Activated CD4-positive, alpha-beta T cell treated with anti-CD3 and anti-CD28 coated beads, Interleukin-2, amount 10 ng/mL, durations not matched to agents 24 days and 14 days (primary cell): ENCODE measurements around the gene SINHCAF. TPM values are rescaled to one million over a fixed set of nuclear protein-coding genes. Genes with fewer than 3 reads are reported as not detected.

Experiments
- DNase-seq: peaks from one replicate; pipeline ENCODE4 v3.0.0; 2022
- H3K27ac Mint-ChIP-seq: one replicate; pipeline ENCODE4 v1.8.0; 2022; ENCODE audit warnings: mild to moderate bottlenecking, mixed read lengths
- H3K27me3 Mint-ChIP-seq: one replicate; pipeline ENCODE4 v1.8.0; 2022; ENCODE audit warnings: mixed read lengths
- H3K36me3 Mint-ChIP-seq: one replicate; pipeline ENCODE4 v1.8.0; 2022; ENCODE audit warnings: low read depth, mild to moderate bottlenecking, mixed read lengths
- H3K4me1 Mint-ChIP-seq: one replicate; pipeline ENCODE4 v1.8.0; 2021; ENCODE audit warnings: mixed read lengths
- H3K4me3 Mint-ChIP-seq: one replicate; pipeline ENCODE4 v1.8.0; 2022; ENCODE audit warnings: mild to moderate bottlenecking, moderate library complexity, mixed read lengths
- H3K9me3 Mint-ChIP-seq: one replicate; pipeline ENCODE4 v1.8.0; 2021; ENCODE audit warnings: mixed read lengths
- intact Hi-C: fragments of 100-400 bp; cut with micrococcal nuclease; formaldehyde crosslinking; loops from one replicate; pipeline ENCODE4 v1.15.1; 2023
- total RNA-seq: library from RNA; stranded (reverse); gene quantifications from 2 replicates; pipeline ENCODE4 v1.2.3, GENCODE V29; 2022

Gene SINHCAF
- total RNA-seq, 1 donor from 2014 or later: 277 TPM

GRCh38 chr12:31323391-31324115 is 2.4 kb downstream of the SINHCAF start:
- Mint-ChIP-seq H3K36me3 (peaks cover 35% of the 10 kb centered on the region), H3K27ac (peak overlapping the region; percentile 100), H3K27me3 (peaks cover 4% of the 10 kb centered on the region), H3K4me3 (peak overlapping the region; percentile 99), H3K4me1 (peaks cover 54% of the 10 kb centered on the region), H3K9me3 (no peaks in the 10 kb centered on the region)
- intact Hi-C loops: loop anchor here (5.0 to 10.0 kb wide), 6 partner anchors 424 to 1939 kb away; partner anchors contain the start of genes BICD1 and ERGIC2
- peak; percentile 89 for DNase-seq

GRCh38 chr12:31322801-31323207 is 3.1 kb downstream of the SINHCAF start:
- intact Hi-C loops: loop anchor here (5.0 to 10.0 kb wide), 6 partner anchors 424 to 1938 kb away; partner anchors contain the start of genes BICD1 and ERGIC2
- peak; percentile 62 for DNase-seq
- H3K27ac Mint-ChIP-seq: peak overlapping the region; percentile 100
- peaks cover 38% of the 10 kb centered on the region for H3K36me3 Mint-ChIP-seq
- H3K9me3 Mint-ChIP-seq: no peaks in the 10 kb centered on the region
- H3K27me3 Mint-ChIP-seq: peaks cover 4% of the 10 kb centered on the region
- peak overlapping the region; percentile 99 for H3K4me3 Mint-ChIP-seq
- peaks cover 61% of the 10 kb centered on the region for H3K4me1 Mint-ChIP-seq

- H3K27me3 Mint-ChIP-seq: peaks cover 2% of the 10 kb centered on the region
- H3K36me3 Mint-ChIP-seq: peaks cover 38% of the 10 kb centered on the region
- peak overlapping the region; percentile 77 for H3K4me3 Mint-ChIP-seq
- intact Hi-C loops: loop anchor here (2.0 to 10.0 kb wide), 8 partner anchors 249 to 1937 kb away; partner anchors contain the start of genes BICD1, DDX11, ERGIC2 and YARS2
- H3K27ac Mint-ChIP-seq: peak overlapping the region; percentile 100
- H3K9me3 Mint-ChIP-seq: no peaks in the 10 kb centered on the region
- peaks cover 64% of the 10 kb centered on the region for H3K4me1 Mint-ChIP-seq
- peak; percentile 58 for DNase-seq
Observed at GRCh38 chr12:31321897-31322228, 4.1 kb downstream of the SINHCAF start.

GRCh38 chr12:31321186-31321896 is 4.6 kb downstream of the SINHCAF start:
- peaks cover 65% of the 10 kb centered on the region for H3K4me1 Mint-ChIP-seq
- H3K27ac Mint-ChIP-seq: peak overlapping the region; percentile 100
- peak; percentile 60 for DNase-seq
- H3K36me3 Mint-ChIP-seq: peaks cover 38% of the 10 kb centered on the region
- no peaks in the 10 kb centered on the region for H3K9me3 Mint-ChIP-seq
- H3K4me3 Mint-ChIP-seq: peak overlapping the region; percentile 77
- intact Hi-C loops: loop anchor here (2.0 to 10.0 kb wide), 8 partner anchors 249 to 1937 kb away; partner anchors contain the start of genes BICD1, DDX11, ERGIC2 and YARS2
- H3K27me3 Mint-ChIP-seq: peaks cover 2% of the 10 kb centered on the region

- Mint-ChIP-seq H3K9me3 (no peaks in the 10 kb centered on the region), H3K4me1 (peaks cover 76% of the 10 kb centered on the region), H3K4me3 (peak overlapping the region; percentile 97), H3K27ac (peak overlapping the region; percentile 100), H3K27me3 (no peaks in the 10 kb centered on the region), H3K36me3 (peaks cover 38% of the 10 kb centered on the region)
- no peak for DNase-seq
- intact Hi-C loops: no loop called here
Observed at GRCh38 chr12:31318657-31319269, 7.2 kb downstream of the SINHCAF start.

GRCh38 chr12:31317471-31318395 is 8.2 kb downstream of the SINHCAF start:
- Mint-ChIP-seq H3K36me3 (peaks cover 34% of the 10 kb centered on the region), H3K4me3 (peak overlapping the region; percentile 97), H3K4me1 (peaks cover 70% of the 10 kb centered on the region), H3K27me3 (no peaks in the 10 kb centered on the region), H3K9me3 (no peaks in the 10 kb centered on the region), H3K27ac (peak overlapping the region; percentile 98)
- DNase-seq: peak; percentile 60
- intact Hi-C loops: loop anchor here (1.0 to 2.0 kb wide), 2 partner anchors 8 to 15 kb away; no protein-coding TSS in a partner anchor

- Mint-ChIP-seq H3K4me3 (peak overlapping the region; percentile 97), H3K27ac (peak overlapping the region; percentile 98), H3K36me3 (peaks cover 37% of the 10 kb centered on the region), H3K4me1 (peaks cover 71% of the 10 kb centered on the region), H3K9me3 (peaks cover 5% of the 10 kb centered on the region), H3K27me3 (no peaks in the 10 kb centered on the region)
- intact Hi-C loops: loop anchor here (1.0 to 2.0 kb wide), 2 partner anchors 8 to 14 kb away; no protein-coding TSS in a partner anchor
- no peak for DNase-seq
Observed at GRCh38 chr12:31316891-31317290, 9.1 kb downstream of the SINHCAF start.

GRCh38 chr12:31315784-31316465 is 10.0 kb downstream of the SINHCAF start:
- H3K4me3 Mint-ChIP-seq: no peak overlapping the region
- peaks cover 10% of the 10 kb centered on the region for H3K9me3 Mint-ChIP-seq
- peaks cover 63% of the 10 kb centered on the region for H3K4me1 Mint-ChIP-seq
- H3K27ac Mint-ChIP-seq: no peak overlapping the region
- no peak for DNase-seq
- intact Hi-C loops: loop anchor here (2.0 kb wide), 1 partner anchor 13 kb away; no protein-coding TSS in a partner anchor
- H3K36me3 Mint-ChIP-seq: peaks cover 42% of the 10 kb centered on the region
- no peaks in the 10 kb centered on the region for H3K27me3 Mint-ChIP-seq

GRCh38 chr12:31315044-31315715 is 10.8 kb downstream of the SINHCAF start:
- H3K4me1 Mint-ChIP-seq: peaks cover 56% of the 10 kb centered on the region
- intact Hi-C loops: no loop called here
- no peak for DNase-seq
- peaks cover 48% of the 10 kb centered on the region for H3K36me3 Mint-ChIP-seq
- H3K27me3 Mint-ChIP-seq: no peaks in the 10 kb centered on the region
- peak overlapping the region; percentile 73 for H3K27ac Mint-ChIP-seq
- peaks cover 13% of the 10 kb centered on the region for H3K9me3 Mint-ChIP-seq
- peak overlapping the region; percentile 24 for H3K4me3 Mint-ChIP-seq

- peak overlapping the region; percentile 62 for H3K27ac Mint-ChIP-seq
- intact Hi-C loops: no loop called here
- DNase-seq: no peak
- peaks cover 15% of the 10 kb centered on the region for H3K9me3 Mint-ChIP-seq
- peaks cover 31% of the 10 kb centered on the region for H3K4me1 Mint-ChIP-seq
- peaks cover 54% of the 10 kb centered on the region for H3K36me3 Mint-ChIP-seq
- H3K27me3 Mint-ChIP-seq: no peaks in the 10 kb centered on the region
- H3K4me3 Mint-ChIP-seq: no peak overlapping the region
Observed at GRCh38 chr12:31312431-31312830, 13.5 kb downstream of the SINHCAF start.

- Mint-ChIP-seq H3K4me3 (no peak overlapping the region), H3K36me3 (peaks cover 58% of the 10 kb centered on the region), H3K9me3 (peaks cover 15% of the 10 kb centered on the region), H3K27ac (peak overlapping the region; percentile 62), H3K27me3 (no peaks in the 10 kb centered on the region), H3K4me1 (peaks cover 33% of the 10 kb centered on the region)
- DNase-seq: no peak
- intact Hi-C loops: no loop called here
Observed at GRCh38 chr12:31311634-31312258, 14.2 kb downstream of the SINHCAF start.

- no peak for DNase-seq
- no peak overlapping the region for H3K4me3 Mint-ChIP-seq
- no peaks in the 10 kb centered on the region for H3K27me3 Mint-ChIP-seq
- peaks cover 64% of the 10 kb centered on the region for H3K36me3 Mint-ChIP-seq
- H3K4me1 Mint-ChIP-seq: peaks cover 36% of the 10 kb centered on the region
- intact Hi-C loops: no loop called here
- peaks cover 15% of the 10 kb centered on the region for H3K9me3 Mint-ChIP-seq
- no peak overlapping the region for H3K27ac Mint-ChIP-seq
Observed at GRCh38 chr12:31310488-31310887, 15.5 kb downstream of the SINHCAF start.
